ENCODE results near the gene TMEM217.

The TMEM217 gene

DNA sequence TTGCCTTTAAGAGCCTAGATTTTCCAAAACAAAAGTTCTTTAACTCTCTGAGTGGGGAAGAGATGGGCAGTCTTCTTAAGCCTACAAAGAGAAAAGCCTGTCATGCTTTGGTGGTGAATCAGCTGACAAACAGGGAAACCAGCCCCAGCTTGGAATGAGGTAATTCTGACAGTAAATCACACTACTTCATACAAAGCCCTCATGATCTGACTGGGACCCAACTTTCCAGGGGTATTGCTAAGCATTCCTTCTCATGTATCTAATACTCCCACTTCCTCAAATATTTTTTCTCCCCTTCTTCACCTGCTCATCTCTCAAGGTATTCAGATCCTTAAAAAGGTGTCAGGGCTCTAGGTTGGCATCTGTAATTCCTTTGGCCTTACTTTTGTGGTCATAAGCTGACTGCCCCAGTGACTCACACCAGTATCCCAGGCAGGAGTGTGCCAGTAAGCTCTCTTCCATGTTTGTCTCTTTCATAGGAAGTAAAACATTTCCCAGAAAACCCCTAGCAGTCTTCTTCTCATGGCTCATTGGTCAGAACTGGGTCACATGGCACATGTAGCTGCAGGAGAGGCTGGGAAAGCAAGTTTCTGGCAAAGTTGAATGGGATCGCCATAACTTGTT lies 15.4 kb downstream of the TMEM217 start (continued):
- TF ChIP-seq, protein P1, sequence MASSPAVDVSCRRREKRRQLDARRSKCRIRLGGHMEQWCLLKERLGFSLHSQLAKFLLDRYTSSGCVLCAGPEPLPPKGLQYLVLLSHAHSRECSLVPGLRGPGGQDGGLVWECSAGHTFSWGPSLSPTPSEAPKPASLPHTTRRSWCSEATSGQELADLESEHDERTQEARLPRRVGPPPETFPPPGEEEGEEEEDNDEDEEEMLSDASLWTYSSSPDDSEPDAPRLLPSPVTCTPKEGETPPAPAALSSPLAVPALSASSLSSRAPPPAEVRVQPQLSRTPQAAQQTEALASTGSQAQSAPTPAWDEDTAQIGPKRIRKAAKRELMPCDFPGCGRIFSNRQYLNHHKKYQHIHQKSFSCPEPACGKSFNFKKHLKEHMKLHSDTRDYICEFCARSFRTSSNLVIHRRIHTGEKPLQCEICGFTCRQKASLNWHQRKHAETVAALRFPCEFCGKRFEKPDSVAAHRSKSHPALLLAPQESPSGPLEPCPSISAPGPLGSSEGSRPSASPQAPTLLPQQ (tag by site-specific recombination; IDR thresholded peaks at IDR 0.05), result peak; percentile 79
- no peak for TF ChIP-seq ZNF777 (tag by site-specific recombination; IDR thresholded peaks at IDR 0.05; ENCODE audit: borderline replicate concordance)
- no peak for TF ChIP-seq ZNF292 (tag by site-specific recombination; IDR thresholded peaks at IDR 0.05; ENCODE audit: borderline replicate concordance, low read depth)
- TF ChIP-seq ZNF423 (tag by site-specific recombination; IDR thresholded peaks at IDR 0.05), result no peak
- TF ChIP-seq ZBTB1 (tag by site-specific recombination; IDR thresholded peaks at IDR 0.05), result no peak
- peak; percentile 54; the same call in 1 of the 2 replicates for TF ChIP-seq ZNF394 (tag by site-specific recombination; IDR thresholded peaks at IDR 0.05; ENCODE audit: borderline replicate concordance)
- no peak for TF ChIP-seq ZNF121 (tag by site-specific recombination; IDR thresholded peaks at IDR 0.05)
- TF ChIP-seq, protein P2, sequence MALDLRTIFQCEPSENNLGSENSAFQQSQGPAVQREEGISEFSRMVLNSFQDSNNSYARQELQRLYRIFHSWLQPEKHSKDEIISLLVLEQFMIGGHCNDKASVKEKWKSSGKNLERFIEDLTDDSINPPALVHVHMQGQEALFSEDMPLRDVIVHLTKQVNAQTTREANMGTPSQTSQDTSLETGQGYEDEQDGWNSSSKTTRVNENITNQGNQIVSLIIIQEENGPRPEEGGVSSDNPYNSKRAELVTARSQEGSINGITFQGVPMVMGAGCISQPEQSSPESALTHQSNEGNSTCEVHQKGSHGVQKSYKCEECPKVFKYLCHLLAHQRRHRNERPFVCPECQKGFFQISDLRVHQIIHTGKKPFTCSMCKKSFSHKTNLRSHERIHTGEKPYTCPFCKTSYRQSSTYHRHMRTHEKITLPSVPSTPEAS (tag by site-specific recombination; IDR thresholded peaks at IDR 0.05), result no peak
- no peak for TF ChIP-seq ZNF133 (tag by site-specific recombination; IDR thresholded peaks at IDR 0.05)
- TF ChIP-seq ZNF114 (tag by site-specific recombination; IDR thresholded peaks at IDR 0.05), result no peak
- no peak for TF ChIP-seq ZNF341 (tag by site-specific recombination; IDR thresholded peaks at IDR 0.05; ENCODE audit: low read depth)
- TF ChIP-seq, protein P3, sequence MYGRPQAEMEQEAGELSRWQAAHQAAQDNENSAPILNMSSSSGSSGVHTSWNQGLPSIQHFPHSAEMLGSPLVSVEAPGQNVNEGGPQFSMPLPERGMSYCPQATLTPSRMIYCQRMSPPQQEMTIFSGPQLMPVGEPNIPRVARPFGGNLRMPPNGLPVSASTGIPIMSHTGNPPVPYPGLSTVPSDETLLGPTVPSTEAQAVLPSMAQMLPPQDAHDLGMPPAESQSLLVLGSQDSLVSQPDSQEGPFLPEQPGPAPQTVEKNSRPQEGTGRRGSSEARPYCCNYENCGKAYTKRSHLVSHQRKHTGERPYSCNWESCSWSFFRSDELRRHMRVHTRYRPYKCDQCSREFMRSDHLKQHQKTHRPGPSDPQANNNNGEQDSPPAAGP (tag by site-specific recombination; IDR thresholded peaks at IDR 0.05), result no peak
- TF ChIP-seq ZNF274 (IDR thresholded peaks at IDR 0.05; ENCODE audit: low read length), result no peak
- no peak for TF ChIP-seq ZNF274 (tag by site-specific recombination; IDR thresholded peaks at IDR 0.05; ENCODE audit: borderline replicate concordance)
- TF ChIP-seq, protein P4, sequence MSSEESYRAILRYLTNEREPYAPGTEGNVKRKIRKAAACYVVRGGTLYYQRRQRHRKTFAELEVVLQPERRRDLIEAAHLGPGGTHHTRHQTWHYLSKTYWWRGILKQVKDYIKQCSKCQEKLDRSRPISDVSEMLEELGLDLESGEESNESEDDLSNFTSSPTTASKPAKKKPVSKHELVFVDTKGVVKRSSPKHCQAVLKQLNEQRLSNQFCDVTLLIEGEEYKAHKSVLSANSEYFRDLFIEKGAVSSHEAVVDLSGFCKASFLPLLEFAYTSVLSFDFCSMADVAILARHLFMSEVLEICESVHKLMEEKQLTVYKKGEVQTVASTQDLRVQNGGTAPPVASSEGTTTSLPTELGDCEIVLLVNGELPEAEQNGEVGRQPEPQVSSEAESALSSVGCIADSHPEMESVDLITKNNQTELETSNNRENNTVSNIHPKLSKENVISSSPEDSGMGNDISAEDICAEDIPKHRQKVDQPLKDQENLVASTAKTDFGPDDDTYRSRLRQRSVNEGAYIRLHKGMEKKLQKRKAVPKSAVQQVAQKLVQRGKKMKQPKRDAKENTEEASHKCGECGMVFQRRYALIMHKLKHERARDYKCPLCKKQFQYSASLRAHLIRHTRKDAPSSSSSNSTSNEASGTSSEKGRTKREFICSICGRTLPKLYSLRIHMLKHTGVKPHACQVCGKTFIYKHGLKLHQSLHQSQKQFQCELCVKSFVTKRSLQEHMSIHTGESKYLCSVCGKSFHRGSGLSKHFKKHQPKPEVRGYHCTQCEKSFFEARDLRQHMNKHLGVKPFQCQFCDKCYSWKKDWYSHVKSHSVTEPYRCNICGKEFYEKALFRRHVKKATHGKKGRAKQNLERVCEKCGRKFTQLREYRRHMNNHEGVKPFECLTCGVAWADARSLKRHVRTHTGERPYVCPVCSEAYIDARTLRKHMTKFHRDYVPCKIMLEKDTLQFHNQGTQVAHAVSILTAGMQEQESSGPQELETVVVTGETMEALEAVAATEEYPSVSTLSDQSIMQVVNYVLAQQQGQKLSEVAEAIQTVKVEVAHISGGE (tag by site-specific recombination; conservative IDR thresholded peaks at IDR 0.05; ENCODE audit: low read depth), result no peak
- TF ChIP-seq ZNF112 (tag by site-specific recombination; IDR thresholded peaks at IDR 0.05), result no peak
- TF ChIP-seq, protein P5, sequence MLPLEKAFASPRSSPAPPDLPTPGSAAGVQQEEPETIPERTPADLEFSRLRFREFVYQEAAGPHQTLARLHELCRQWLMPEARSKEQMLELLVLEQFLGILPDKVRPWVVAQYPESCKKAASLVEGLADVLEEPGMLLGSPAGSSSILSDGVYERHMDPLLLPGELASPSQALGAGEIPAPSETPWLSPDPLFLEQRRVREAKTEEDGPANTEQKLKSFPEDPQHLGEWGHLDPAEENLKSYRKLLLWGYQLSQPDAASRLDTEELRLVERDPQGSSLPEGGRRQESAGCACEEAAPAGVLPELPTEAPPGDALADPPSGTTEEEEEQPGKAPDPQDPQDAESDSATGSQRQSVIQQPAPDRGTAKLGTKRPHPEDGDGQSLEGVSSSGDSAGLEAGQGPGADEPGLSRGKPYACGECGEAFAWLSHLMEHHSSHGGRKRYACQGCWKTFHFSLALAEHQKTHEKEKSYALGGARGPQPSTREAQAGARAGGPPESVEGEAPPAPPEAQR (tag by site-specific recombination; IDR thresholded peaks at IDR 0.05), result no peak
- no peak for TF ChIP-seq ZNF670 (tag by site-specific recombination; IDR thresholded peaks at IDR 0.05; ENCODE audit: low read depth)
- TF ChIP-seq IKZF3 (tag by site-specific recombination; IDR thresholded peaks at IDR 0.05), result no peak
- TF ChIP-seq, protein P6, sequence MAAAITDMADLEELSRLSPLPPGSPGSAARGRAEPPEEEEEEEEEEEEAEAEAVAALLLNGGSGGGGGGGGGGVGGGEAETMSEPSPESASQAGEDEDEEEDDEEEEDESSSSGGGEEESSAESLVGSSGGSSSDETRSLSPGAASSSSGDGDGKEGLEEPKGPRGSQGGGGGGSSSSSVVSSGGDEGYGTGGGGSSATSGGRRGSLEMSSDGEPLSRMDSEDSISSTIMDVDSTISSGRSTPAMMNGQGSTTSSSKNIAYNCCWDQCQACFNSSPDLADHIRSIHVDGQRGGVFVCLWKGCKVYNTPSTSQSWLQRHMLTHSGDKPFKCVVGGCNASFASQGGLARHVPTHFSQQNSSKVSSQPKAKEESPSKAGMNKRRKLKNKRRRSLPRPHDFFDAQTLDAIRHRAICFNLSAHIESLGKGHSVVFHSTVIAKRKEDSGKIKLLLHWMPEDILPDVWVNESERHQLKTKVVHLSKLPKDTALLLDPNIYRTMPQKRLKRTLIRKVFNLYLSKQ (tag by site-specific recombination; IDR thresholded peaks at IDR 0.05; ENCODE audit: borderline replicate concordance), result no peak
- TF ChIP-seq ZBTB48 (tag by site-specific recombination; IDR thresholded peaks at IDR 0.05), result peak; percentile 33; the same call in 1 of the 2 replicates
- TF ChIP-seq, protein P7, sequence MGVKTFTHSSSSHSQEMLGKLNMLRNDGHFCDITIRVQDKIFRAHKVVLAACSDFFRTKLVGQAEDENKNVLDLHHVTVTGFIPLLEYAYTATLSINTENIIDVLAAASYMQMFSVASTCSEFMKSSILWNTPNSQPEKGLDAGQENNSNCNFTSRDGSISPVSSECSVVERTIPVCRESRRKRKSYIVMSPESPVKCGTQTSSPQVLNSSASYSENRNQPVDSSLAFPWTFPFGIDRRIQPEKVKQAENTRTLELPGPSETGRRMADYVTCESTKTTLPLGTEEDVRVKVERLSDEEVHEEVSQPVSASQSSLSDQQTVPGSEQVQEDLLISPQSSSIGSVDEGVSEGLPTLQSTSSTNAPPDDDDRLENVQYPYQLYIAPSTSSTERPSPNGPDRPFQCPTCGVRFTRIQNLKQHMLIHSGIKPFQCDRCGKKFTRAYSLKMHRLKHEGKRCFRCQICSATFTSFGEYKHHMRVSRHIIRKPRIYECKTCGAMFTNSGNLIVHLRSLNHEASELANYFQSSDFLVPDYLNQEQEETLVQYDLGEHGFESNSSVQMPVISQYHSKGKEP (tag by site-specific recombination; IDR thresholded peaks at IDR 0.05), result no peak
- TF ChIP-seq SP2 (tag by site-specific recombination; IDR thresholded peaks at IDR 0.05), result peak; percentile 43
- TF ChIP-seq, protein P8, sequence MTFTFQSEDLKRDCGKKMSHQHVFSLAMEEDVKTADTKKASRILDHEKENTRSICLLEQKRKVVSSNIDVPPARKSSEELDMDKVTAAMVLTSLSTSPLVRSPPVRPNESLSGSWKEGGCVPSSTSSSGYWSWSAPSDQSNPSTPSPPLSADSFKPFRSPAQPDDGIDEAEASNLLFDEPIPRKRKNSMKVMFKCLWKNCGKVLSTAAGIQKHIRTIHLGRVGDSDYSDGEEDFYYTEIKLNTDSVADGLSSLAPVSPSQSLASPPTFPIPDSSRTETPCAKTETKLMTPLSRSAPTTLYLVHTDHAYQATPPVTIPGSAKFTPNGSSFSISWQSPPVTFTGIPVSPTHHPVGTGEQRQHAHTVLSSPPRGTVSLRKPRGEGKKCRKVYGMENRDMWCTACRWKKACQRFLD (tag by site-specific recombination; IDR thresholded peaks at IDR 0.05), result no peak
- no peak for TF ChIP-seq BCL11A (tag by site-specific recombination; IDR thresholded peaks at IDR 0.05; ENCODE audit: low read depth)
- no peak for TF ChIP-seq ZNF623 (tag by site-specific recombination; IDR thresholded peaks at IDR 0.05)
- no peak for TF ChIP-seq ZNF621 (tag by site-specific recombination; IDR thresholded peaks at IDR 0.05)
